ENCODE measurements around the gene SIRPA. TPM values are rescaled to one million over a fixed set of nuclear protein-coding genes. Genes with fewer than 3 reads are reported as not detected.

The SIRPA gene
- total and polyA plus RNA-seq, 10 of the 15 experiments (the other 5 are each of a cell fraction or from before 2014, with no cell fraction given), result 1.7 to 13.2 (median 5.0) TPM

DNA sequence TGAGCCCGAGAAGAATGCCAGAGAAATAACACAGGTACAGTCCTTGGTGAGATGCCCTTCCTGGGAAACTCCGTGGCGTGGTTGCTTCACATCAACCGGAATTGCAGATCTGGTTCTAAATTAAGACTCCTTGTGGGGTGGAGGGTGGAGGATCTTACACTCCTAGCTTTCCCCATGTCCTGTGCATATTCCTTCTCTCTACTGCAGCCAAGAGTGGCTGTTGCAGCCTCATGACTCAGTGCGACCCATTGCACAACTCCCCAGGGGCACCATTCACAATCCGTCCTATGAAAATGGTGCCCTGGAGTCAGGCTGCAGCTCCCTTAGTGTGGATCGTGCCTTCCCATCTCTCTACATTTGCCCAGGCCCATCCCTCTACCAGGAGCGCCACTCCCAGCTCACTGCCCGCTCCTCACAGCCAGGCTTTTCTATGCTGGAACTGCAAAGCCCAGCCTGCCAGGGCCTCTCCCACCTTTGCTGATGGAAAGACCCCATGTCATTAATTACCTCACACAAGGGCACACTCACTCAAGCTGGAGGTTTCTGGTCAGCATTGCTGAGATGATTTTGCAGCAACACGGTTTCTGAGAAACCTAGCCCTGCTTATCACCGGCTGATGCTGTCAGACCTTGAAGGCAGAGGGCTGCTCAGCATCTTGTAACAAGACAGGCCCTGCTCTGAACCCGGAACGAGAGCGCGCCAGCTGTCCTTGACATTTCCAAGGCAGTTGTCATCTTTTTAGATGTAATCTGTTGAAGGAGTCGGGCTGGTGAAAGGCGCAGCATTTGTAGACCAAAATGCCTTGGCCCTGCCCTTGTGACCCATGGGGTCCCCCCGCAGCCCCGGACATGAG lies 39.7 kb downstream of the SIRPA start (continued):
- no peak for TF ChIP-seq TCF7 (IDR thresholded peaks at IDR 0.05; ENCODE audit: borderline replicate concordance)
- TF ChIP-seq RB1 (IDR thresholded peaks at IDR 0.05; ENCODE audit: borderline replicate concordance), result no peak
- no peak for TF ChIP-seq CREM (IDR thresholded peaks at IDR 0.05; ENCODE audit: low read depth)

DNA sequence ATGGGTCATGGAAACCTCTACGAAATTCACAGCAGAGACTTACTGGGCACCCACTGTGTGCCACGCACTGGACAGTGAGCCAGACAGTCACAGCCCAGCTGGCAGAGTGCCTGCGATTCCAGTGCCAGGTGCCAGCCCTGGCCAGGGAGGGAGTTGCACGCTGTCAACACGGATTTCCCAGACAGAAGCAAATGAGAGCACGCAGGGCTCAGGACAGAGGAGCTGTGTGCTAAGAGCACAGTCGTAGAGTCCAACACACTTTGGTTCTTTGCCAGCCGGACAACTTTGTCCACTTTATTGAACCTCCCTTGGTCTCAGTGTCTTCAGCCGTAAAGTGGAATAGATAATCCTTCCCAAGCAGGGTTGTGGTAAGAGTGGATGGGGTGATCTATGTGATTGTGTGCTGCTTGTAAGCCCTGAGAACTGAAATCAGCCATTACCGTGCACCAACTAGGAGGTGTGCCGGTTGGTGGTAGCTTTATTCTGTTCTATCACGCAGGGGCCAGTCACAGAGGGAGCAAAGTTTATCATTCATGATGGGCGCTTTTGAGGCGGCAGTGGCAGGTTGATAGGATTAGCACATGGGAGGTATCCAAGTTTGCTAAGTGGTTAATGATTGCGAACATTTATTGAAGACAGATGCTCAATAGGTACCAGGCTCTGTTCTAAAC lies 40.6 kb downstream of the SIRPA start:
- no TSS peak for BruUV-seq (replicated peaks)
- ChIA-PET RAD21 (ENCODE audit: unreplicated experiment) (no interaction called here), POLR2A (interaction anchor here (0.5 kb wide), 1 partner anchor 1400 kb away, joined by 4 read pairs; no protein-coding TSS in a partner anchor), SMC1A (ENCODE audit: uncharacterized antibody, unreplicated experiment) (no interaction called here), CTCF (no interaction called here)
- ATAC-seq, result no peak
- H2AFZ ChIP-seq (ENCODE audit: control insufficient read depth, low read depth, low read length), result no peak overlapping the region
- no peaks in the 10 kb centered on the region for H4K20me1 ChIP-seq (ENCODE audit: control insufficient read depth, insufficient read depth)
- H3K4me1 ChIP-seq (ENCODE audit: control insufficient read depth, insufficient read depth, low read length), result no peaks in the 10 kb centered on the region
- no peaks in the 10 kb centered on the region for H3K27me3 ChIP-seq (replicated peaks in 1 of 2; ENCODE audit: control insufficient read depth in 2 of 2, insufficient read depth in 2 of 2, low read length in 1 of 2)
- in situ Hi-C loops (cut with MboI) (no loop called here), intact Hi-C loops (cut with micrococcal nuclease; ENCODE audit: unreplicated experiment) (no loop called here)
- H3K9ac ChIP-seq (ENCODE audit: control insufficient read depth, insufficient read depth, low read length), result no peak overlapping the region
- H3K4me2 ChIP-seq (ENCODE audit: control insufficient read depth, insufficient read depth), result no peak overlapping the region
- 55% methylated on average over 15 of the region's 15 CpGs for WGBS (ENCODE audit: insufficient coverage, insufficient replicate concordance, low lambda C conversion rate, missing lambda C conversion rate)
- TF ChIP-seq NR2C2 (IDR thresholded peaks at IDR 0.05; ENCODE audit: borderline replicate concordance, control insufficient read depth, insufficient read length, low read depth), result no peak
- TF ChIP-seq MYB (IDR thresholded peaks at IDR 0.05; ENCODE audit: borderline replicate concordance, low read depth, low read length), result no peak
- no peak for TF ChIP-seq RUNX3 (IDR thresholded peaks at IDR 0.05; ENCODE audit: low read length)
- TF ChIP-seq SMARCA5 (IDR thresholded peaks at IDR 0.05), result no peak
- TF ChIP-seq SMAD5 (IDR thresholded peaks at IDR 0.05; ENCODE audit: low read depth), result no peak
- no peak for TF ChIP-seq ATF3 (IDR thresholded peaks at IDR 0.05; ENCODE audit: borderline replicate concordance, extremely low read depth, low read depth, low read length)
- TF ChIP-seq CBX3 (IDR thresholded peaks at IDR 0.05; ENCODE audit: borderline replicate concordance, low read depth), result no peak
- no peak for FAIRE-seq
- H3K27ac ChIP-seq (ENCODE audit: control insufficient read depth, insufficient read depth), result no peak overlapping the region
- no peaks in the 10 kb centered on the region for H3K9me3 ChIP-seq (replicated peaks; ENCODE audit: control insufficient read depth, insufficient read depth, low read length)
- no peaks in the 10 kb centered on the region for H3K36me3 ChIP-seq (ENCODE audit: control insufficient read depth in 2 of 2, insufficient read depth in 2 of 2, low read length in 1 of 2)
- DNase-seq (ENCODE audit: low read depth, low spot score), result no peak
- no peaks in the 10 kb centered on the region for H3K79me2 ChIP-seq (ENCODE audit: control insufficient read depth, insufficient read depth, low read length)
- no peak overlapping the region for H3K4me3 ChIP-seq

All from GM12878 (cell line).